Effector memory CD4-positive, alpha-beta T cell (primary cell): Measurements from ENCODE around the gene ZNF778.

Experiments used
- DNase-seq, 3 donors: peaks; one replicate each; pipeline ENCODE4 v3.0.0-alpha.2; 2020
- H3K27ac ChIP-seq: 2 replicates; pipeline ENCODE4 v1.7.0; 2013; ENCODE audit warnings: mild to moderate bottlenecking, low read length, moderate library complexity; ENCODE audit not compliant: insufficient read depth, poor library complexity, severe bottlenecking
- H3K27me3 ChIP-seq: replicated peaks from 2 replicates; pipeline ENCODE4 v1.7.0; 2013; ENCODE audit warnings: mild to moderate bottlenecking, low read length; ENCODE audit not compliant: insufficient read depth, control insufficient read depth, poor library complexity, severe bottlenecking
- H3K36me3 ChIP-seq: 2 replicates; pipeline ENCODE4 v1.7.0; 2013; ENCODE audit warnings: mild to moderate bottlenecking, low read length, moderate library complexity; ENCODE audit not compliant: control insufficient read depth, insufficient read depth
- H3K4me1 ChIP-seq: 2 replicates; pipeline ENCODE4 v1.7.0; 2013; ENCODE audit warnings: low read length, mild to moderate bottlenecking; ENCODE audit not compliant: control insufficient read depth, insufficient read depth, poor library complexity, severe bottlenecking
- H3K4me3 ChIP-seq: 2 replicates; pipeline ENCODE4 v1.7.0; 2013; ENCODE audit warnings: low read length, low read depth, mild to moderate bottlenecking; ENCODE audit not compliant: insufficient read depth, poor library complexity, severe bottlenecking
- H3K9me3 ChIP-seq: 2 replicates; pipeline ENCODE4 v1.7.0; 2013; ENCODE audit warnings: mild to moderate bottlenecking, low read length, moderate library complexity; ENCODE audit not compliant: control insufficient read depth

ZNF778 gene

DNA sequence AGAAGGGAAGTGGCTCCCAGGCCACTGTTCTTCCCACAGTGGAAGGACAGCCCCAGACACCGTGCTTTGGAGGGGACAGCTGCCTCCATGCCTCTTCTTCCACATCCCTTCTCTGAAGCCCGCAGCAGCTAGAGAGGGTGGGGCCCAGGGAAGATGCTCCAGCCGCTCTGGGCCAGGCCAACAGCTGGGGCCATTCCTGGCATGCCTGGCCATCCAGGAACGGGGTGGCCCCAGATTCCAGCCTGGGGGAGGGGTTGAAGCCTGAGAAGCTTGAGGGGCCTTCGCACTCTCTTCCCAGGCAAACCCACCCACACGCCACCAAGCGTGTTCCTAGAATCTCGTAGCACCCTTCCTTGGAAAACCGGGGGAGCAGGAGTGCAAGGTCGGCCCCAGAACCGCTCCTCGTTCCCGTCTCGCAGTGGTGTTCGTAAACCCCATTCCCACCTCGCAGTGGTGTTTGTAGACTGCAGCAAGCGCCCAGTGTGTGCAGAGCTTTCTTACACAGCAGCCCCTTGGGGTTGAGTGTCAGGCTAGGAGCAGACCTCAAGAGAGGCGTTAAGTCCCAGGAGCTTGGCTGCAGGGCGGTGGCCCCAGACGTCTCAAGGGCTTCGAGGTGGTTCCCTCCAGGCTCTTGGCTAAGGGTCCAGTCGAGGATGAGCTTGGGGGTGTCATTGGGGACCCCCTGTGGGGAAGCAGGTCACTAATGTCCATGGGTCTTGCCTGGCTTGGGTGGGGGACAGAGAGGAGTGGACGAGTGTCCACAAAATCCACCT is 43.3 kb upstream of the ZNF778 start:
- peaks cover 15% of the 10 kb centered on the region for H3K4me1 ChIP-seq
- H3K27ac ChIP-seq: no peak overlapping the region
- no peak overlapping the region for H3K4me3 ChIP-seq
- H3K27me3 ChIP-seq: no peaks in the 10 kb centered on the region
- H3K36me3 ChIP-seq: no peaks in the 10 kb centered on the region
- H3K9me3 ChIP-seq: no peaks in the 10 kb centered on the region
- DNase-seq: no peak

DNA sequence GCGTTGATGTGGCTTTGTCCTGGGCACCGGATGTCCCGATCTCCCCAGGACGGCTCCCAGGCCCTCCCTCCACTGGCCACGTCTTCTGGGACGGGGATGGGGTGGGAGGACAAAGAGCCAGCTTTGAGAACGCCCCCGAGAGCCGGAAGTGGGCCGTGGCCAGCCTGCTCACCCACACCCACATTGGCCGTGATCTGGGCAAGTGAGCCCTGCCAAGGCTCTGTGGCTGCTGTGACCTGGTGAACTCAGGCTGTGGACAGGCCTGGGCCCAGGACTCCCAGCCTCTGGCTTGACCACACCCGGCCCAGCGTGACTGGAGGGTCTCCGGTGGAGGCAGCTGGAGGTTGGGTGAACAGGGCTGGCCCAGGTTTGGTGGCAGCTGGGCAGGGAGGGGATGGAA is 42.6 kb upstream of the ZNF778 start:
- Histone ChIP-seq H3K4me1 (peaks cover 15% of the 10 kb centered on the region), H3K27ac (no peak overlapping the region), H3K36me3 (no peaks in the 10 kb centered on the region), H3K9me3 (no peaks in the 10 kb centered on the region), H3K27me3 (no peaks in the 10 kb centered on the region), H3K4me3 (no peak overlapping the region)
- no peak for DNase-seq

DNA sequence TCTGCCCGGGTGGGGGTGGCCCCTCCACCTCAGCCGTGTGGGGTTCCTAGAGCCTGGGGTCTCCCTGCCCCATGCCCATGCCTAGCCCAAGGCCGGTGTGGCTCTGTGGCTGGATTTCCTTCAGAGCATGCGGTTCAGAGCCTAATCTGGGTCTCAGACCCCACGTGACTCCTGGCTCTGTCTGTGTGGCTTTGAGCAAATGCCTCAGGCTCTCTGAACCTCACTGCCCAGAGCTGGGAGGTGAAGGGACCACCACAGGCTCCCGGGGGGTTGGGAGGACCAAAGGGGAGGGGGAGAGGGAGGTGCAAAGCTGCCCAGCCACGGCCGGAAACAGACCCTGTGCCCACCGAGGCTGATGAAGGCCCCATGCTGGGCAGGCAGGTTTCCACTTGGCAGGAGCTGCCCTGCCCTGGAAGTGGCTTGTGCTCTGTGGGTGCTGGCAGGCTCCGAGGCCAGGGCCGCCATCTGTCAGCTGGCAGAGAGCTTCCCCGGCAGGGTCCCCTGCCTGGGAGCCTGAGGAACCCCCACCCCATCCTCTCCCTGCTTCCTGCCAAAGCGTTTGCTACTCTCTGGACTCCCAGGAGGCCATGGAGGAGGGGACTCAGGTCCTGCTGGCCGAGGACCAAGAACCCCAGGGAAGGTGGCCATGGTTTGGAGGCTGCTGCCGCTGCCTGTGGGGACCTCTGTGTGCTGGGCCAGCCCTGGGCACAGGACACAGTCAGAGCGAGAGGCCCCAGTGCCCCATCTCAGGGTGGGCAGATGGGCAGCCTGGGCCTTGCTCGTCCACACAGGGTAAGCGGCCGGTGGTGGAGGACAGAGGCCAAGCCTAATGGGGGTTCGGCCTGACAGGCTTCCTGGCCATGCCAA is 42.0 kb upstream of the ZNF778 start:
- Histone ChIP-seq H3K27me3 (no peaks in the 10 kb centered on the region), H3K4me3 (no peak overlapping the region), H3K27ac (no peak overlapping the region), H3K9me3 (no peaks in the 10 kb centered on the region), H3K36me3 (no peaks in the 10 kb centered on the region), H3K4me1 (peaks cover 10% of the 10 kb centered on the region)
- no peak for DNase-seq

DNA sequence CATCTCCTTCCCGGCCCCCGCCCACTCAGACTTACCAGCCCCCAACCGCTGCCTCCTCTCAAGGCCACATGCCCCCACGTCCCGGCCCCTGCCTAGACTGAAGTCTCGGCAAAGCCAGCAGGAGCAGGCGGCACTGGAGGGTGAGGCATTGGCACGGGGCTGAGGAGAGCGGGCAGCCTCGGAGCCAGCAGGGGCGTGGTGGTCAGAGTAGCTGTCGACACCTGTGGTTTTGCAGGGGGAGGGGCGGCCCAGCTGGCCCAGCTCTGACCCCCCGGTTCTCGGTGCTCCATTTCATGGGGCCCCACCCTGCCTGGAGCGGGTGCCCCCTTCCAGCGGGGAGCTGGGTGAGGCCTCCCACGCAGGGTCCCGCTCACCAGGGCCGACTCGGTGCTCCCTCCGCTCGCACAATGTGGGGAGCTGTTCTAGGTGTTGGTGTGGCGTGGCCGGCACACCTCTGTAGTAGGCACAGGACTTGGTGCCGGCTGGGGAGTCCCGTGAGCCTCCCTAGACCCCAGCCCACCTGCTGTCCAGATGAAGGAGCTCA is 41.3 kb upstream of the ZNF778 start:
- no peak overlapping the region for H3K4me3 ChIP-seq
- H3K4me1 ChIP-seq: peaks cover 4% of the 10 kb centered on the region
- no peaks in the 10 kb centered on the region for H3K27me3 ChIP-seq
- H3K36me3 ChIP-seq: no peaks in the 10 kb centered on the region
- no peaks in the 10 kb centered on the region for H3K9me3 ChIP-seq
- H3K27ac ChIP-seq: no peak overlapping the region
- no peak for DNase-seq

DNA sequence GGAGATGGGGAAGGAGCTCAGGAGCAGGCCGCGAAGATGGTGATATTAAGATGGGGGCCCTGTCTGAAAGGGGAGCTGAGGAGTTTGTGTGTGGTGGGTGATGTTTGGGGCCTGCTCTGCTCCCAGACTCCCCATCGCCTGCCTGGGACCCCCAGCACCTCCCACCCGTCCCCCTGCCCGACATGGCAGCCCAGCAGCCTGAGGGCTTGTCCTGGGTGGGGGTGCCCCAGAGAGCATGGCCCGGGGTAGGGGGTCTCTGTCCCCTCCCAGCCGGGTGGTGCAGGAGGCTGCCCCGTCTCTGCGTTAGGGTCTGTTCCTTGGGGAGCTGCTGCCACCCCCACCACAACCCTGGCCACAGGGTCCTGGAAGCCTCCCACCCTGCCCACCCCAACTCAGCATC is 40.8 kb upstream of the ZNF778 start:
- DNase-seq: no peak
- no peaks in the 10 kb centered on the region for H3K27me3 ChIP-seq
- H3K4me3 ChIP-seq: no peak overlapping the region
- no peaks in the 10 kb centered on the region for H3K9me3 ChIP-seq
- H3K4me1 ChIP-seq: peaks cover 2% of the 10 kb centered on the region
- H3K36me3 ChIP-seq: no peaks in the 10 kb centered on the region
- no peak overlapping the region for H3K27ac ChIP-seq

DNA sequence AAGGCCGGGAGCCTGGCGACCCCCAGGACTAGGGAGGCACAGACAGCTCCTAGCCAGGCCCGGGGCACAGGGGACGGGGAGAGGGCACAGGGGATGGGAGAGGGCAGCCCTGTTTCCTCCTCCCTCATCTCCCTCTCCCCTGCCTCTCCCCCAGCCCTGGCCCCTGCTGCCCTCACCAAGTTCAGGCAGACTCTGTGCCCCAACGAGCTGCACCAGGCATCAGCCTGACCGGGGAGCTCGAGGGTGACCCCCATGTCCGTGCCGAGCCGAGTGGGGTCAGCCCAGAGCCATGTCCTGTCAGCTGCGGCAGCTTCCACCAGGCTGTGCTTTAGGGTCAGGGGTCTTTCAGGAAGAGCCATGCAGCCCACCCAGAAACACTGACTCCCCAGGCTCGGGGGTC is 40.0 kb upstream of the ZNF778 start:
- no peak overlapping the region for H3K4me3 ChIP-seq
- H3K27me3 ChIP-seq: no peaks in the 10 kb centered on the region
- H3K9me3 ChIP-seq: no peaks in the 10 kb centered on the region
- no peak for DNase-seq
- H3K27ac ChIP-seq: no peak overlapping the region
- H3K36me3 ChIP-seq: no peaks in the 10 kb centered on the region
- no peaks in the 10 kb centered on the region for H3K4me1 ChIP-seq

DNA sequence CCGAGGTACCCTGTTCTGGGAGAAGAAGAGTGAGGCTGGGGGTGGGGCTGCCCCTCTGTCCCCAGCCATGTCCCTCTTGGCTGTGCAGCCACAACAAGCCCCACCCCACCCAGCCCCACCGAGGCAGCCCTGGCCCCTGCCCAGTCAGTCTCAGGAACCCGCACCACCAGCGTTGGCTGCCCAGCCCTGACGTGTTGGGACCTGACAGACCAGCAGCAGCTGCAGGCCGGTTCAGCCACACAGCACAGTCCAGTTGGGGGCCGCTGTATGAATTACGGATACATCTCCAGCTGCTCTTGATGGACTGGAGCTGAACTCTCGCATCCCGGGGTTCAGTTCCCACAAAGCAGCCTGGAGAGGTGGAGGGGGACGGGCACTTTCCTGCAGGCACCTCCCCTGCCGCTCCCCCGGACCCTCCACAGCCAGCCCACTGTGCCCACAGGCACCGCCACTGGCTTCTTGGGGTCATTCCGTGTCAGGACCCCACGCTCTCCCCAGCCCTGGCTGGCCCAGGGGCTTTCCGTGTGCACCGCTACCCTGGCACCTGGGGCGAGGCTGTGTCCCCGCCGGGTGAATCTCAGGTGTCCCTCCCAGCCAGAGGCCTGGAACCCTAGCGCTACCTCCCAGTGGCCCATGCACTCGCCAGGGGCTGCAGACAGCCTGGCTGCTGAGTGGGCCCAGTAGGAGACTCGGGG is 38.9 kb upstream of the ZNF778 start:
- Histone ChIP-seq H3K27me3 (no peaks in the 10 kb centered on the region), H3K36me3 (no peaks in the 10 kb centered on the region)

DNA sequence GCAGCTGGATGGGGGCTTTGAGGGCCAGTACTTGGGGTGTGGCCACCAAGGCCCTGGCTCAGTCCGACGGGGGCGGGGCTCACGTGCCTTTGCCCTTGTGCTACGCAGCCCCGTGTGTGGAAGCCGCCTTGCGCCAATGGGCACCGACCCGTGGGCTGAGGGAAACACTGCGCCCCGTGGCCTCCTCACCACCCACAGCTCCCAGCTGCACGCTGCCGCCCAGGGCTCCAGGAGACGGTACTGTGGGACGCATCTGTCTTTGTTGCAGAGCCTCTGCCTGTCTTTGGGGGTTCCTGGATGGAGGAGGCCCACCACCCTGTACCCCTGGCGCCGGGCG is 38.4 kb upstream of the ZNF778 start:
- H3K9me3 ChIP-seq: no peaks in the 10 kb centered on the region
- no peak overlapping the region for H3K4me3 ChIP-seq

More for the DNA sequence above, 38.9 kb upstream of the ZNF778 start:
- Histone ChIP-seq H3K9me3 (no peaks in the 10 kb centered on the region), H3K4me1 (no peaks in the 10 kb centered on the region), H3K4me3 (no peak overlapping the region), H3K27ac (no peak overlapping the region)
- no peak for DNase-seq

DNA sequence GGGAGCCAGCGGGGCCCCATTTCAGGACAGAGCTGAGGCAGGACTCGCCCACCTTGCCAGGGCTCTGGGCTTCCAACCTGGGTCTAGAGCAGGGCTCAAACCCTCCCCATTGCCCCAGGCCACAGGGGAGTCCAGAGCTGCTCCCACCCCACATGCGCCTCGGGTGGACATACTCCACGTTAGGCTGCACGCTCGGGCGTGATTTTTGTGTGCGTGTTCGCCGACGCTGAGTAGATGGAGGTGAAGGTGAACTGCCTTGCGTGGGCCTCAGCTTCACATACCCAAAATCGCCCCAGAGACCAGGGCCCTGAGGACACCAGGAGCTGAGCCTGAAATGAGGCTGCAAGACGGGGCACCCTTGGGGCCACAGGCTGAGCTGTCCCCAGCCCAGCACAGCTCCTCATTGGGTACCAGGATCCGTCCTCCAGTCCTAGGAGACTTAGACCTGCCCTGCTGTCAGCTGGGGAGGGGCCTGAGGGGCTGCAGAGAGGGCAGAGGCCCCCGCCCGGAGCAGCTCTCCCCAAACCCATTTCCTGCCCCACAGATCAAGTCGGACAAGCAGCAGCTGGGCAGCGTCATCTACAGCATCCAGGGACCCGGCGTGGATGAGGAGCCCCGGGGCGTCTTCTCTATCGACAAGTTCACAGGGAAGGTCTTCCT is 37.7 kb upstream of the ZNF778 start:
- no peak overlapping the region for H3K4me3 ChIP-seq
- no peaks in the 10 kb centered on the region for H3K4me1 ChIP-seq
- no peaks in the 10 kb centered on the region for H3K36me3 ChIP-seq
- no peaks in the 10 kb centered on the region for H3K27me3 ChIP-seq
- DNase-seq: no peak
- no peaks in the 10 kb centered on the region for H3K9me3 ChIP-seq
- no peak overlapping the region for H3K27ac ChIP-seq

More for the DNA sequence above, 38.4 kb upstream of the ZNF778 start:
- Histone ChIP-seq H3K4me1 (no peaks in the 10 kb centered on the region), H3K27ac (no peak overlapping the region), H3K36me3 (no peaks in the 10 kb centered on the region), H3K27me3 (no peaks in the 10 kb centered on the region)
- DNase-seq: no peak
